Esophagus squamous epithelium (tissue), 4 donors: Measurements from ENCODE around the gene GCK.

Experiments
- CTCF ChIP-seq, 6 experiments: fragments of 450-650 bp in 4 of 6; fragments of 200-600 bp in 2 of 6; sonication (generic) in 2 of 6; IDR thresholded peaks; one replicate each; pipeline ENCODE4 v1.5.1; 2016 to 2019; ENCODE audit warnings: antibody characterized with exemption in 6 of 6, mild to moderate bottlenecking in 4 of 6, moderate library complexity in 4 of 6
- POLR2A ChIP-seq, 4 donors: fragments of 450-650 bp; IDR thresholded peaks; one replicate each; pipeline ENCODE4 v1.6.1; 2017; ENCODE audit warnings: antibody characterized with exemption in 4 of 4, mild to moderate bottlenecking in 4 of 4, moderate library complexity in 3 of 4

- TF ChIP-seq CTCF (IDR thresholded peaks at IDR 0.05) (no peak), POLR2A (IDR thresholded peaks at IDR 0.05) (no peak)
Observed at GRCh38 chr7:44143646-44144250, 45.5 kb downstream of the GCK start.
